Activated T-helper 1 cell treated with Interleukin-2 at 50 U/mL for 16 hours (primary cell): Measurements from ENCODE around the gene MMP13.
"Not testable (repeated sequence)": the region's sequence is repeated elsewhere in the genome, so short reads cannot be mapped to it uniquely, and the experiment has no call there.

ENCODE experiments used
- DNase-seq: peaks from one replicate; pipeline ENCODE4 v3.0.0-alpha.2; 2020; ENCODE audit warnings: low read depth

The MMP13 gene

DNA sequence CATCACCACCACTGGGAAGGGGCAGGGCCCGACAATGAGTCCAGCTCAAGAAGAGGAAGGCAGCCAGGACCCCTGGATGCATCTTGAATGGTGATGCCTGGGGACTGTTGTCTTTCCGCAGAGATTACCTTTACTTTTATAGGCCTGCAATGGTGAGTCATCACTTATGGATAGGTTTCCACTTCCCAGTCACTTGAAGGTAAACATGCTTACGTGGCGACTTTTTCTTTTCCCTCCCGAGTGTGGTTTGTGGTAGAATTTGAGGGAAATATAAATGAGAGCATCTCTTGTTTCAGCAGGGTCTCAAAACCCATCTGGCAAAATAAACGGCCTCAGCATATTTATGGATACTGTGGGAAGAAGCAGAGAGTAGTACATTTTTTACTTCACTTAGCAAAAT, at the start of gene MMP13:
Gene MMP13, minus strand, starts transcription at position 109 of the 400 bp plus-strand sequence. Its CDS starts 27 bp downstream, at position 82.
- no peak for DNase-seq

GRCh38 chr11:103004234-103004633, 48.7 kb upstream of the MMP13 start:
- DNase-seq, result not testable (repeated sequence)

- no peak for DNase-seq
Measured at GRCh38 chr11:102994105-102994504, 38.6 kb upstream of the MMP13 start.

DNA sequence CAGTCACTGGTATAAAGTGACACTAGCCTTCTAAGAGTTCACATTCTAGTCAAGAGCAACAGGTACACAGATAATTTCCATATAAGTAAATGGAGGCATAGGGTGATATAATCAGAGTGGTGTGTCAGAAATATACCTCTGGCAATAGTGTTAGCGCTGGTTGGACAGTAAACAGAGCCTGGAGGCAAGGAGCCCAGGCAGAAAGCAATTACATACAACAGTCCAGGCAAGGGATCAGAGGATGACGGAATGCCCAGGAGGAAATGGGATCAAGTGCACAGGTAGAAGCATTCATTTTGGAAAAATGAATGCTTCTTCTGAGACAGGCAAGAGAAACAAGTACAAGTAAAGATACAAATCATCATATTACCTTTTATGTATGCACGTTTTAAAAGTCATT, 36.2 kb upstream of the MMP13 start:
- DNase-seq, result no peak

GRCh38 chr11:102990145-102990544, 34.6 kb upstream of the MMP13 start:
- no peak for DNase-seq

DNA sequence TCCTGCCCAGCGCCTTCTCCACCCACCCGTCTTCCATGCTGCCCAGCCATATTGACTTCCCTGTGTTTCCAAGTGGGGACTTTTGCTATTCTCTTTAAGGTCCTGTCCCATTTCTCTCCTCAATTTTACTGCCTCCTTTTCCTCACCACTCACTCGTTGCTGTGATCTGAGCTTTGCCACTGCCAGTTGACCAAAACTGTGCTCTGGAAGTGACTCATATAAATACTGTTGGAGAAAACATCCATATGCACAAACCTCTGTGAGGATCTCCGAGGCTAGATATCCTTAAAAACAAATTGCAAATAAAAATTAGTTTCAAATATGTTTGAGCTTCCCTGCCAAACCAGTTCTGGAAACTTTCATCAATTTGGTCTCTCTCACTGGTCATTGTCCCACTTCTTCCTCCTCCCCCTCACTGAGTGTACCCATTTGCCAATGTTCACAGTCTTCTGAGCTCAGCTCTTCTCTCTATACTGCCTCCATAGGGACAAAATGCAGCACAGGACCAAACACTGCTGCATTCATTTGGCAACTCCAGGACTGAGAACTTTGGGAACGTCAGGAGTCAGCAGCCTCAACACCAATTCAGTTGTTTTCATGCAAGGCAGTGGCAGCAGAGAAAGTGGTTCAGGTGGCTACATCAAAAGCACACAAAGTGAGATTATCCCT, 34.0 kb upstream of the MMP13 start:
- DNase-seq, result no peak

DNA sequence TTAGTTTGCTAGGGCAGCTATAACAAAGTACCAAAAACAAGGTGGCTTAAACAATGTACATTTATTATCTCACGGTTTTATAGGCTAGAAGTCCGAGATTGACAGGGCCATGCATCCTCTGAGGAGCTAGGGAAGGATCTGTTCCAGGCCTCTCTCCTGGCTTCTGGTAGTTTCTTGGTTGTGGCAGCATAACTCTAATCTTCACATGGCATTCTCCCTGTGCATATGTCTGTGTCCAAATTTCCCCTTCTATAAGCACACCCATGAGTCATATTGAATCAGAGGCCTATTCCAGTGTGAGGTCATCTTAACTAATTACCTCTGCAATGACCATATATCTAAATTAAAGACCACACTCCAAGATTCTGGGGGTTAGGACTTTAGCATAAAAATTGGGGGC, 31.3 kb upstream of the MMP13 start:
- DNase-seq, result no peak

GRCh38 chr11:102985850-102986249, 30.3 kb upstream of the MMP13 start:
- DNase-seq, result no peak

DNA sequence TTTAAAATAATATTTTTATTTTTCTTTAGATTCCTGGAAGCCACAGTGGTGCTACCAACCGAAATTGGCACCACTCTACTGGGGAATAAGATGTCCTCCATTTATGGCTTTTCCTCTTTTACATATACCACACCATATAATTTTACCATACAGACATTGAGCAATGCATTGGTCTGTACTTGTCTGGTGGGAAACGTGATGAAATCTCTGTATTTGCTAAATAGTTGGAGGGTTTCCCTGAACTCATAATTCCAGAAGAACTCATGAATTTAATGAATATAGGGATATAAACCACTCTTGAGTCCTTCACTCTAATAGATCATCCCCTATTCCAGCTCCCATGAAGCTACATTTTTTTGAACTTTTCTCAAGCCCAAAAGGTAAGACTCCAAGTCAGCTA, 28.0 kb upstream of the MMP13 start:
- no peak for DNase-seq

DNA sequence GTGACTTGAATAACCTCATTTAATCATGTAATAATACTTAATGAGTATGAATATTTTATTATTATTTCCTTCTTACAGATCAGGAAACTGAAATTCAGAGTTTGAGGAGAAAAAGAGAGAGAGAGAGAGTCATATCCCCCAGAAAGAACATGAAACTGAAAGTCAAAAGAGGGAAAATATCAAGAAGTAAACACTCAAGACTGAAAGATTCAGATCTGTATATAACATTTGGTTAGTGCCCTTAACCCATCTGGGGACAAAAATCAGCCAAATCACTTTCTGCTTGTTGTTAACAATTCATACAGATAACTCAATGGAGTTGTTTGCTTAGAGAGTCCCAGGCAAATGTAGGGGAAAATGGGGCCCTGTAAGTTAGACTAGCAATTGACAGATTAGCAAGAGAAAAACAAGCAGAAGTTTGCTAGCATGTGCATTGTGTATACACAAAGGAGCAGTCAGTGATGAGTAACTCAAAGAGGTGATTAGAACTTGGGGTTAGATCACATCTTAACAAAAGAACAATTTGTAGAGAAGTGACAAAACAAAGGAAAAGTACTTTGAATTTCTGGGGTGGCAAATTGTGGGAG, 25.9 kb upstream of the MMP13 start:
- no peak for DNase-seq

DNA sequence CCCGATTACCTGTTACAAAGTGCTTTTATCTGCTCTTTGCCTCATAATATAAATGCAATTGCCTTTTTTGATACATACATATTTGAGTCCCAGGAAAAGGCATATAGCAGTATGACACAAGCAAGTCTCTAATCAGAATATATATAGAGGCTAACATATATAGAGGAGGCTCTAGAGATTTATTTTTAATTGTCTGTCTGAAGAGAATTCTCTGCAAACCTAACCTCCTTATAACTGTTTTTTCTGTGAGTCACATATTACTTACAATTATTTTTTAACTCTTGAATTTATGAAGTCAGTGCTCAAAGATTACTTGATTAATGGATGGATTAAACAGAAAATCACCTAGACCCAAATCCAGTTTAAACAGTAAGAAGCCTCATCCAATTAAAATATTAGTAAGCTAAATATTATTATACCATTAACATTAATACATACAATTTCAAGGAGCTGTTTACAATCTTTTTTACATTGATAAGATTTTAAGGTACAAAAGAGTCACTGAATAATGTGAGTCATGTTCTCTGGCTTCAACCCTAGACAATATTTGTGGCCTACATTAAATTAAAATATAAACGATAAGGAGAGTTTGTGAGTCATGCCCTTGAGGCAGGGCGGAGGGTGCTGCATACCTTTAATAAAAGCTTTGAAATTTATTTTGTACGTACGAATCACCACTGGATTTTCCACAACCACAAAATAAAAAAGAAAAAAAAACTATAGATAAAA, 19.2 kb upstream of the MMP13 start:
- DNase-seq, result no peak

- not testable (repeated sequence) for DNase-seq
Measured at GRCh38 chr11:102973698-102974097, 18.2 kb upstream of the MMP13 start.

GRCh38 chr11:102972853-102973252, 17.3 kb upstream of the MMP13 start:
- no peak for DNase-seq

GRCh38 chr11:102971766-102972165, 16.2 kb upstream of the MMP13 start:
- no peak for DNase-seq

DNA sequence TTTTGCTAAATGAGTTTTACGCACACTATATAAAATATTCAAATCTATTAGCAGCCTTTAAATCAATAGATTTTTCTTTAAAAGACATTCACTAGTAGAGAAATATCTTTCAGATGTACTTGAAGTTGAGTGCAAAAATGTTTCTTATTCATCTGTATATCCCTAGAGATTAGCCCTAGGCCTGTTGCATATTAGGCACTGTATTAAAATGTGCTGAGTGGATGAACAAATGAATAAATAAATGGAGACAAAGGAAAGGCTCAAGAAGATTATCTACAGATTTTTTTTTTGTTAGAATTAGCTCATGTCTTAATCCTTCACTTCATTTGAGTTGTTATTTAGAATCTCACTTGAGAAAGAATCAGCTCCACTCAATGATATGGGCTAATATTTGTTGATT, 12.0 kb upstream of the MMP13 start:
- DNase-seq, result no peak

GRCh38 chr11:102966011-102966410, 10.5 kb upstream of the MMP13 start:
- DNase-seq, result no peak

DNA sequence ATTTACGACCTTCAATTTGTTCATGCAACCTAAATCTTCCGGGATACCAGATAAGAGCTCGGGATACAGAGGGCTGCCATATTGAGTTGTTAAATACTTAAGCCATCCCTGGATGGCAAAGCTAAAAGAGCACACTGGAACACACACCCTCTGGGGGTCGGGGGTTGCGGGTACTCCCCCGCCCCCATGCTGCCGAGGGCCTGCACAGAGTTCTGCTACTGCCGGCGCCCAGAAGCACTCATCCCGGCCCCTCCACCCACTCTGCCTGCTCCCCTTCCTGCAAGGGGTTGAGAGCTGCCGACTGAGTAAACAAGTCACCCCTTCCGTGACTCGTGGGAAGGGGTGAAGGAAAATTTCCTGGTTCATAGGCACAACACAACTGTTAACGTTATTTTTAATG, 9.3 kb upstream of the MMP13 start:
- no peak for DNase-seq

DNA sequence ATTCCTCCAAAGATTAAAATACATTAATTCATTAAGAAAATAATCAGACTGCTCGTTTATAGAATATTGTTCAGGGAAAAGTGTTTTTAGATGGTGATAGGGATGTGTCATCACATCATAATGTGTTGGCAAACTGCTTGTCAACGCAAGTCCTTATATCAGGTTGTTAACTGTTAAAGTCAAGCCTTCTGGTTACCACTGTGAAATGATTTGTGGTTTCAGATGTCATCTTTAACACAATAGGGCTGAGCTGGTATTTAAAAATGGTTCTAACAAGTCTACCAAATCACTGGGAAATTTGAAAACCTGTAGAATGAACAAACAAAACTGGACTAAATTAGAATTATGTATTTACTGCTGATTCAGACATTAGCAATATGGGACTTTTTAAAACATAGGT, 2.4 kb upstream of the MMP13 start:
- DNase-seq, result no peak

DNA sequence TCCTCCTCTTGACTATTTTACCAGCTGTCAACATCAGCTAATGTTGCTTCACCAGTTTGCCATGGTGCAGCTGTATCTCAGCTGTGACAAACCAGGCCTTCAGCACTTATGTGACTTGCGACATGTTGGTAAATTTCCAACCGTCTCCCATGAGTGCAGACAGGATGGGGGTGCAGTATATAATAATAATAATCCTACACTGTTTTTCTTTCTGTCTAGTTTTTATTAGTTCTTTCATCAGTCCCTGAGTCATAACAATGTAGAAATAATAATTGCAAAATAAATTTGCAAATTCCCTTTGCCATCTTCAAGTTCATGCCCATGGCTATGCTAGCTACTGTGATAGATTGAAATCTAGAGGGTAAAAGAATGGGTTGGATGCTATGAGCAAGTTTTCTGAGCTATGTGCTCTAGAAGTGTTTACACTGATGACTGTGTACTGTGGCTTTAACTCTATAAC, 4.9 kb downstream of the MMP13 start:
- no peak for DNase-seq

DNA sequence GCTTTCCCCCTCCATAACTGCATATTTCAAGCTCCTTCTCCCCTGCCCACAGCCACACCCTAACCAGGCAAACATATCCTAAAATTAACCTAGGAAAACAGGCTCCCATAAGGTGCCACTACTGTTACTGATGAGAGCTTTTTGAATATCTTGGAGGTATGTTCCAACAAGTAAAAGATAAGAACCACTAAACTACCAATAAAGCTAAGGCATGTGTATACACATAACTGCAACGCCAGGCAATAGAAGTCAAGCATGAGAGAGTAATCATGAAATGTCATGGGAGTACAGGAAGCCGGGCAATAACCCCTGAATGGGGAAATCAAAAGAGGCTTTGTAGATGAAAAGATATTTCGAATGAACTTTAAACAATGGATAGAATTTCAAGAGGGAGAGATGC, 9.3 kb downstream of the MMP13 start:
- DNase-seq, result no peak

- DNase-seq, result no peak
Measured at GRCh38 chr11:102940714-102941588, 14.6 kb downstream of the MMP13 start.

DNA sequence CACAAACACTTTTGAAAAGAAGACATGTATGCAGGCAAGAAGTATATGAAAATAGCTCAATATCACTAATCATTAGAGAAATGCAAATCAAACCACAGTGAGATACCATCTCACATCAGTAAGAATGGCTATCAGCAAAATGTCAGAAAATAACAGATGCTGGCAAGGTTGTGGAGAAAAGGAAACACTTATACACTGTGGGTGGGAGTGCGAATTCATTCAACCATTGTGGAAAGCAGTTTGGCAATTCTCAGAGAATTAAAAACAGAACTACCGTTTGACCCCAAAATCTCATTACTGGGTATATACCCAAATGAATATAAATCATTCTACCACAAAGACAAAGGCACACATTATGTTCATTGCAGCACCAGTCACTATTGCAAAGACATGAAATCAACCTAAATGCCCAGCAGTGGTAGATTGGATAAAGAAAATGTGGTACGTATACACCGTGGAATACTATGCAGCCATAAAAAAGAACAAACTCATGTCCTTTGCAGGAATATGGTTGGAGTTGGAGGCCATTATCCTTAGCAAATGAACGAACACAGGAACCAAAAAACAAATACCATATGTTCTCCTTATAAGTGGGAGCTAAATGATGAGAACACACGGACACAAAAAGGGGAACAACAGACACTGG, 18.5 kb downstream of the MMP13 start:
- no peak for DNase-seq
